Measurements from ENCODE around the gene RAPH1.
A peak's percentile ranks its signal among the peaks of the same experiment; 100 is the strongest.

RAPH1 gene

GRCh38 chr2:203567691-203568090, 32.6 kb upstream of the RAPH1 start:
- no peak overlapping the region for H3K27ac ChIP-seq (ENCODE audit: low read length, poor library complexity, severe bottlenecking)
- no peak overlapping the region for H3K18ac ChIP-seq (ENCODE audit: low read depth in 1 of 2, low read length in 2 of 2)
- H2BK120ac ChIP-seq (ENCODE audit: low read depth, low read length) = no peak overlapping the region
- no peaks in the 10 kb centered on the region for H3K79me1 ChIP-seq (replicated peaks; ENCODE audit: low read length, poor library complexity, severe bottlenecking)
- H2BK15ac ChIP-seq (ENCODE audit: low read depth, poor library complexity, severe bottlenecking) = no peak overlapping the region
- no peaks in the 10 kb centered on the region for H3K4me1 ChIP-seq (ENCODE audit: control insufficient read depth, insufficient read depth, low read depth, low read length)
- no peak overlapping the region for H3K4me3 ChIP-seq (ENCODE audit: insufficient read depth in 1 of 2, low read depth in 1 of 2, low read length in 2 of 2)
- no peak for DNase-seq
- no peak overlapping the region for H3K14ac ChIP-seq (ENCODE audit: low read length in 2 of 2)
- no peaks in the 10 kb centered on the region for H3K9me3 ChIP-seq (ENCODE audit: control insufficient read depth, low read length)
- H3K36me3 ChIP-seq (ENCODE audit: control insufficient read depth in 1 of 2, insufficient read depth in 2 of 2, low read depth in 1 of 2, low read length in 2 of 2) = no peaks in the 10 kb centered on the region
- no peak overlapping the region for H3K23ac ChIP-seq (ENCODE audit: low read length in 2 of 2)
- no peaks in the 10 kb centered on the region for H3K27me3 ChIP-seq (ENCODE audit: control insufficient read depth in 1 of 2, insufficient read depth in 1 of 2, low read length in 2 of 2)
- 100% methylated on average over 1 of the region's 1 CpG for WGBS
- no peak overlapping the region for H4K91ac ChIP-seq (ENCODE audit: low read length)
- H2BK12ac ChIP-seq (ENCODE audit: low read length in 2 of 2) = no peak overlapping the region
- H3K9ac ChIP-seq (ENCODE audit: low read length) = no peak overlapping the region
- H2AK5ac ChIP-seq (ENCODE audit: low read length, severe bottlenecking) = no peak overlapping the region
- H4K8ac ChIP-seq (ENCODE audit: low read length) = no peak overlapping the region
- H3K4me2 ChIP-seq (ENCODE audit: low read length, poor library complexity, severe bottlenecking) = no peak overlapping the region
- H2BK5ac ChIP-seq (ENCODE audit: low read depth, low read length, poor library complexity, severe bottlenecking) = no peak overlapping the region
- H2AFZ ChIP-seq (ENCODE audit: low read depth, low read length) = no peak overlapping the region
- no peak overlapping the region for H3K4ac ChIP-seq (ENCODE audit: low read depth in 1 of 2, low read length in 2 of 2)

- Histone ChIP-seq H3K27ac (ENCODE audit: low read length, poor library complexity, severe bottlenecking) (no peak overlapping the region), H4K8ac (ENCODE audit: low read length) (no peak overlapping the region), H2AK5ac (ENCODE audit: low read length, severe bottlenecking) (no peak overlapping the region), H3K4me3 (ENCODE audit: insufficient read depth in 1 of 2, low read depth in 1 of 2, low read length in 2 of 2) (no peak overlapping the region), H4K91ac (ENCODE audit: low read length) (no peak overlapping the region), H3K79me1 (replicated peaks; ENCODE audit: low read length, poor library complexity, severe bottlenecking) (no peaks in the 10 kb centered on the region), H3K27me3 (ENCODE audit: control insufficient read depth in 1 of 2, insufficient read depth in 1 of 2, low read length in 2 of 2) (no peaks in the 10 kb centered on the region), H3K36me3 (ENCODE audit: control insufficient read depth in 1 of 2, insufficient read depth in 2 of 2, low read depth in 1 of 2, low read length in 2 of 2) (no peaks in the 10 kb centered on the region), H3K23ac (ENCODE audit: low read length in 2 of 2) (no peak overlapping the region), H3K4me1 (ENCODE audit: control insufficient read depth, insufficient read depth, low read depth, low read length) (no peaks in the 10 kb centered on the region), H2BK15ac (ENCODE audit: low read depth, poor library complexity, severe bottlenecking) (no peak overlapping the region), H2BK5ac (ENCODE audit: low read depth, low read length, poor library complexity, severe bottlenecking) (no peak overlapping the region), H3K14ac (ENCODE audit: low read length in 2 of 2) (no peak overlapping the region), H2AFZ (ENCODE audit: low read depth, low read length) (no peak overlapping the region), H2BK120ac (ENCODE audit: low read depth, low read length) (no peak overlapping the region), H3K4ac (ENCODE audit: low read depth in 1 of 2, low read length in 2 of 2) (no peak overlapping the region), H3K4me2 (ENCODE audit: low read length, poor library complexity, severe bottlenecking) (no peak overlapping the region), H3K9me3 (ENCODE audit: control insufficient read depth, low read length) (no peaks in the 10 kb centered on the region), H3K9ac (ENCODE audit: low read length) (no peak overlapping the region), H2BK12ac (ENCODE audit: low read length in 2 of 2) (no peak overlapping the region), H3K18ac (ENCODE audit: low read depth in 1 of 2, low read length in 2 of 2) (no peak overlapping the region)
- WGBS = 95% methylated on average over 4 of the region's 4 CpGs
- DNase-seq = no peak
Observed at GRCh38 chr2:203566161-203566560, 31.1 kb upstream of the RAPH1 start.

- Histone ChIP-seq H3K4me1 (ENCODE audit: control insufficient read depth, insufficient read depth, low read depth, low read length) (no peaks in the 10 kb centered on the region), H2AFZ (ENCODE audit: low read depth, low read length) (no peak overlapping the region), H3K18ac (ENCODE audit: low read depth in 1 of 2, low read length in 2 of 2) (no peak overlapping the region)
Observed at GRCh38 chr2:203565076-203565475, 30.0 kb upstream of the RAPH1 start.

GRCh38 chr2:203562268-203562667, 27.2 kb upstream of the RAPH1 start:
- Histone ChIP-seq H3K18ac (ENCODE audit: low read depth in 1 of 2, low read length in 2 of 2) (no peak overlapping the region), H3K4me3 (ENCODE audit: insufficient read depth in 1 of 2, low read depth in 1 of 2, low read length in 2 of 2) (no peak overlapping the region), H2AFZ (ENCODE audit: low read depth, low read length) (no peak overlapping the region), H3K4ac (ENCODE audit: low read depth in 1 of 2, low read length in 2 of 2) (no peak overlapping the region), H3K36me3 (ENCODE audit: control insufficient read depth in 1 of 2, insufficient read depth in 2 of 2, low read depth in 1 of 2, low read length in 2 of 2) (no peaks in the 10 kb centered on the region), H2BK5ac (ENCODE audit: low read depth, low read length, poor library complexity, severe bottlenecking) (no peak overlapping the region), H3K27ac (ENCODE audit: low read length, poor library complexity, severe bottlenecking) (no peak overlapping the region), H3K14ac (ENCODE audit: low read length in 2 of 2) (no peak overlapping the region), H3K4me2 (ENCODE audit: low read length, poor library complexity, severe bottlenecking) (no peak overlapping the region), H2BK12ac (ENCODE audit: low read length in 2 of 2) (peak overlapping the region in 1 of 2 experiments; percentile 43), H3K9ac (ENCODE audit: low read length) (no peak overlapping the region), H2AK5ac (ENCODE audit: low read length, severe bottlenecking) (no peak overlapping the region), H2BK120ac (ENCODE audit: low read depth, low read length) (no peak overlapping the region), H3K79me1 (replicated peaks; ENCODE audit: low read length, poor library complexity, severe bottlenecking) (no peaks in the 10 kb centered on the region), H3K23ac (ENCODE audit: low read length in 2 of 2) (no peak overlapping the region), H2BK15ac (ENCODE audit: low read depth, poor library complexity, severe bottlenecking) (no peak overlapping the region), H4K91ac (ENCODE audit: low read length) (no peak overlapping the region), H4K8ac (ENCODE audit: low read length) (no peak overlapping the region), H3K27me3 (ENCODE audit: control insufficient read depth in 1 of 2, insufficient read depth in 1 of 2, low read length in 2 of 2) (no peaks in the 10 kb centered on the region), H3K4me1 (ENCODE audit: control insufficient read depth, insufficient read depth, low read depth, low read length) (no peaks in the 10 kb centered on the region), H3K9me3 (ENCODE audit: control insufficient read depth, low read length) (no peaks in the 10 kb centered on the region)
- 45% methylated on average over 2 of the region's 2 CpGs for WGBS
- DNase-seq = peak; percentile 20

More at GRCh38 chr2:203565076-203565475, 30.0 kb upstream of the RAPH1 start:
- H2AK5ac ChIP-seq (ENCODE audit: low read length, severe bottlenecking) = no peak overlapping the region
- H3K23ac ChIP-seq (ENCODE audit: low read length in 2 of 2) = no peak overlapping the region
- H3K4ac ChIP-seq (ENCODE audit: low read depth in 1 of 2, low read length in 2 of 2) = no peak overlapping the region
- H2BK15ac ChIP-seq (ENCODE audit: low read depth, poor library complexity, severe bottlenecking) = no peak overlapping the region
- H3K27ac ChIP-seq (ENCODE audit: low read length, poor library complexity, severe bottlenecking) = no peak overlapping the region
- H3K9ac ChIP-seq (ENCODE audit: low read length) = no peak overlapping the region
- no peak overlapping the region for H2BK12ac ChIP-seq (ENCODE audit: low read length in 2 of 2)
- no peak overlapping the region for H4K8ac ChIP-seq (ENCODE audit: low read length)
- no peak overlapping the region for H3K4me3 ChIP-seq (ENCODE audit: insufficient read depth in 1 of 2, low read depth in 1 of 2, low read length in 2 of 2)
- no peaks in the 10 kb centered on the region for H3K9me3 ChIP-seq (ENCODE audit: control insufficient read depth, low read length)
- no peak overlapping the region for H2BK120ac ChIP-seq (ENCODE audit: low read depth, low read length)
- H4K91ac ChIP-seq (ENCODE audit: low read length) = no peak overlapping the region
- no peak overlapping the region for H2BK5ac ChIP-seq (ENCODE audit: low read depth, low read length, poor library complexity, severe bottlenecking)
- H3K14ac ChIP-seq (ENCODE audit: low read length in 2 of 2) = no peak overlapping the region
- DNase-seq = no peak
- H3K79me1 ChIP-seq (replicated peaks; ENCODE audit: low read length, poor library complexity, severe bottlenecking) = no peaks in the 10 kb centered on the region
- no peaks in the 10 kb centered on the region for H3K27me3 ChIP-seq (ENCODE audit: control insufficient read depth in 1 of 2, insufficient read depth in 1 of 2, low read length in 2 of 2)
- no peaks in the 10 kb centered on the region for H3K36me3 ChIP-seq (ENCODE audit: control insufficient read depth in 1 of 2, insufficient read depth in 2 of 2, low read depth in 1 of 2, low read length in 2 of 2)
- H3K4me2 ChIP-seq (ENCODE audit: low read length, poor library complexity, severe bottlenecking) = no peak overlapping the region
